ENCODE results near the gene C10orf71. TPM values are rescaled to one million over a fixed set of nuclear protein-coding genes. Genes with fewer than 3 reads are reported as not detected.

C10orf71 gene
- polyA plus RNA-seq, 4 donors = 0.13 to 0.47 (median 0.19) TPM

DNA sequence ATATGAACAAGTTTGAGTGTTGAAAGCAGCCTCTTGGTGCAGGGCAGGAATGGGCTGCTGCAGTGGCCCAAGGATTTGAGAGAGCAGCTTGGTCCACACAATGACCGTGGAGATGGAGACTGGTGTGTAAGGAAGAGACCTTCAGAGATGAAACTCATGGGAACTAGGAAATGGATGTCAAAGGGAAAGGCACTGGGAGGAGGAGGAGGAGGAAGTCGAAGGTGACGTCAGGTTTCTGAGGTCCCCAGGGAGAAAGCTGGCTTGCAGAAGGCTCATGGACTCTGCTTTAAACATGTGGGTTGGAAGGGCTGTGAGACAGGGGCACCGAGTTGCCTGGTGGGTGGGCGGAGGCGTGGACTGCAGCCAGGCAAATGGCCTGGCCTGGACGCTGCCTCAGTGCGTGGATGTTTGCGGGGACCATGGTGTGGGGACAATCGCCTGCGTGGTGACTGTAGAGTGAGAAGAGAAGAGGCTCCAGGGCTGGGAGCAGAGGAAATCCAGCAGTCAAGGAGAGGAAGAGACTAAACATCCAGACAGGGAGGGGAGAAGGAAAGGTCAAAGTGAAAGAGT, 14.6 kb downstream of the C10orf71 start:
- DNase-seq (ENCODE audit: low read depth in 4 of 4, low spot score in 3 of 4) = no peak

GRCh38 chr10:49314806-49315205, 15.8 kb downstream of the C10orf71 start:
- no peak for DNase-seq (ENCODE audit: low read depth in 4 of 4, low spot score in 3 of 4)

GRCh38 chr10:49318028-49318427, 19.1 kb downstream of the C10orf71 start:
- DNase-seq (ENCODE audit: low read depth in 4 of 4, low spot score in 3 of 4) = no peak

DNA sequence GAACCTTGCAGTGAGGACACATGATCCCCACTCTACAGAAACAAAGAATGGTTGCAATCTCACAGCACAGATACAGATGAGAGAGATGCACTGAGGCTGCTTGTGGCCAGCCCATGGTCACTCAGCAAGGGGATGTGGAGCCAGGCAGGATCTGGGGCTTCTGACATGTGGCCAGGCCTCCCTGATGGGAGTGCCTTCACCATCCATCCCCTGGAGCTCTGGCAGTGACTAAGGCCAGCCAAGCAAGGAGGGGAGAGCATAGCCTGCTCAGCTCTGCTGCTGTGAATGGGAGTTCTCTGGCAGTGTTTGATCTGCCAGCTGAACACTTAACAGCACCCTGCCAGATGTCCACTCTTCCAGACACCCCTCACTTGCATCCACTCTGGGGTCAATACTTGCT, 19.8 kb downstream of the C10orf71 start:
- DNase-seq (ENCODE audit: low read depth in 4 of 4, low spot score in 3 of 4) = no peak

GRCh38 chr10:49319206-49319605, 20.2 kb downstream of the C10orf71 start:
- DNase-seq (ENCODE audit: low read depth in 4 of 4, low spot score in 3 of 4) = no peak

GRCh38 chr10:49320191-49320590, 21.2 kb downstream of the C10orf71 start:
- no peak for DNase-seq (ENCODE audit: low read depth in 4 of 4, low spot score in 3 of 4)

DNA sequence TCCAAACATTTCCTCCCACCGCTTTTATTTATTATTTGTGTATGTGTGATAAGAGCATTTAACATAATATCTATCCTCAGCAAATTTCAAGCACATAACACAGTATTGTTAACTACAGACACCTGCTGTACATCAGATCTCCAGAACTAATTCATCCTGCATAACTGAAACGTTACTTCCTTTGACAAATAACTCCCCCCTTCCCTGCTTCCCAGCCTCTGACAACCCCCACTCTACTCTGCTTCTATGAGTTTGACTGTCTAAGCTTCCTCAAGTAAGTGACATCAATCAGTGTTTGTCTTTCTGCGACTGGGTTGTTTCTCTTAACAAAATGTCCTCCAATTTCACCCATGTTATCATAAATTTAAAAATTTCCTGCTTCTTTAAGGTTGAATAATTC, 22.1 kb downstream of the C10orf71 start:
- DNase-seq (ENCODE audit: low read depth in 4 of 4, low spot score in 3 of 4) = no peak

DNA sequence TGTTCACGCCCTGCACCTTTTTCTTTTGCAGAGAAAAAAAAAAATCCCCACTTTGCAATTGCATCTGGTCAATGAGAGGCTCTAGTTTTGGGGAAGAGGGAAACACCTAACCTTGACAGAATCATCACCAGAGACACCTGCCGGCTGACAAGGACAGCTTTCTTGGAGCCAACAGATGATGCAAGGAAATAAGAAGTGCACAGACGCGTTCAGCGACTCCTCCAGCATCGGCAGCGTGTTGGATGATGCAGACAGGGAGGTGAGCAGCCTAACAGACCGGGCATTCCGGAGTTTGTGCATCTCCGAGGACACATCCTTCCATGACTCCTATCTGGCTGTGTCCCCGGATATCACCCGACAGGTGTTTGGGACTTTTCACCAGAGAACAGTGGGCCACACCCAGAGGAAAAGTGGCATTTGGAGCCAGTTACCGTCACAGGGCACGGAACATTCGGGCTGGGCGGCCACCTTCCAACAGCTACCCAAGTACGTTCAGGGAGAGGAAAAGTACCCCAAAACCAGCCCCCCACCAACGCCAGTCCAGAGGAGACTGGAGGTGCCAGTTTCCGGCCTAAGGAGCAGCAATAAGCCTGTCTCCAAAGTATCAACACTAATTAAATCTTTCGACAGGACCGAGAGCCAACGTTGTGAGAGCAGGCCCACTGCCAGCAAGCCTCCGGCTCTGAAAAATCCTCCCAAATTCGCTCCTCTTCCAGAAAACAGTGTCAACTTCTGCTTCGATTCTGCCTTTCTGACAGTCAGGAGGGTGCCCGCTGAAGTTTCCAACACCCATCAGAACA, 23.6 kb downstream of the C10orf71 start:
- no peak for DNase-seq (ENCODE audit: low read depth in 4 of 4, low spot score in 3 of 4)

DNA sequence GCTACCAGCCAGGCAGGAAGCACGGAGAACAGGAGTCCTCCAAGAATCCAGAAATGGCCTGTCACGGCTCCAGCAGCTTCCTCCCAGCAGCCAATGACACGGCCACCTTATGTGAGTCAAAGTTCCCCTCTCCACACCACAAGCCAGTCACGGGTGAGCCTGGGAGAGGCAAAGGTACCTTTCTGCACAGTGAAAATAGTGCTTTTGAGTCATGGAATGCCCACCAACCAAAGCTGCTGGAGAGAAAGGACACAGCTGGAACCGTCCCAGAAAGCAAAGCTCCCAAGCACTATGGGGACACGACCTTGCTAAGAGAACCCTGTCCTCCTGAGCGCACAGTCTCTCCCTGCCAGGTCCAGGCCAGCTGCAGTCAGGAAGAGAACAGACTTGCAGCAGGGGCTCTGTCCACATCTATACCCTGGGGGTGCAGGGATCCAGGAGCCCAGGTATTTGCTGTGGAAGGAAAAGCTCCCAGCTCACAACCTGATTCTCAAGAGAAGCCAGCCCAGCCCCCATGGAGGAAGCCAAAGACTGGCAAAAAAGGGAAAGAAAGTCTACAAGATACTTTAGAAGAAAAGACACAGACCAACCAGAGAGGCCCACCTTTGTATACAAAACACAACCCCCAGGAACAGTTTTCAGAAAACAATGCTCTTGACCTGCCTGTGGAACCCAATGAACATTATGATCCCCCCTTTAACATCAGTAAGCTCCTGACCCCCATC, 24.4 kb downstream of the C10orf71 start:
- DNase-seq (ENCODE audit: low read depth in 4 of 4, low spot score in 3 of 4) = no peak

DNA sequence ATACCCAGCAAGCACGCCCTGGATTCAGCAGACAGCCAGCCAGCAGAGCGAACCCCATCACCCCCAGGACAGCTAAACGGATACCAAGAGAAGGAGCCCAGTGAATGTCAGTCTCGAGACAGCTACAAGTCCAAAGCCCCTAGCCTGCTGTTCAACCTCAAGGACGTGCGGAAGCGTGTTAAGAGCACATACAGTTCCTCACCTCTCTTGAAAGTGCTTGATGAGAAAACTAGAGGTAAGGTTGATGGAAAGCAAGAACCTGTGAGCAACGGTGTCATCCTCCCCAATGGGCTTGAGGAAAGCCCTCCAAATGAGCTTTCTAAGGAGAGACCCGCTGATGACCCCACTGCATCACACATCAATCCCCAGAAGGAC, 24.9 kb downstream of the C10orf71 start:
- DNase-seq (ENCODE audit: low read depth in 4 of 4, low spot score in 3 of 4) = no peak

GRCh38 chr10:49324711-49325110, 25.7 kb downstream of the C10orf71 start:
- no peak for DNase-seq (ENCODE audit: low read depth in 4 of 4, low spot score in 3 of 4)

DNA sequence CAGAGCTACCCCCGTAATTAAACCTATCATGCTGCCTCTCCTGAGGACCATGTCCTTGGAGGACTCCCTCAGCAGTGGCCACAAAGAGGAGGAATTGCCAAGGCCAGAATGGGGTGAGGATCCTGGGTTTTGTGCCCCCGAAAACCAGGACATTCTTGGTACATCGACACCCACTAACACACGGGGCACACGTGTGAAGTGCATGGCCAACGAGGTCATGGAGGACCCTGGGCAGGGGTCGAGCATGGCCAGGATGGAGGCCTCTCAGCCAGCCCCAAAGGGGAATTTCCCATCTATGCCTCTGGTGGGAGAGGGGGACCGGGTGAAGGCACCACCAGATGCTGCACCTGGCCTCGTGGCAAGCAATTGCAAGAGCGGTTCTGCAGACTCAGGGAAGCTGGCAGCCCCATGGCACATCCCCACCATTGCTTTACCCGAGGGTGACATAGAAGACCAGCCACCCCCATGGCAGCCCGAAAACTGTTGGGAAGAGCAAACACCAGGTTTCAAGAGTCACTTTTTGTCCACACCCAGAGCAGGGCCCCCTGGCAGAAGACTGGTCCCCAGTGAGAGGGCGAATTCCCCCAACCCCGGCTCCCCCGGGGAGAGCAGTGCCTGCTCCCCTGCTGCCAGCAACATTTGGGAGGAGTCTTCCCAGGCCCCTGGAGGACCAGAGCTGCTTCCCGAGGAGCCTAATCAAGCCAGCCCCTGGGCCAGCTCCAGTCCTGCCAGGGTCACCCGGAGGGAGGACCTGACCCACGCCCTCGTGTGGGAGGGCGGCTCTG, 26.4 kb downstream of the C10orf71 start:
- no peak for DNase-seq (ENCODE audit: low read depth in 4 of 4, low spot score in 3 of 4)

GRCh38 chr10:49325916-49326783, 27.2 kb downstream of the C10orf71 start:
- no peak for DNase-seq (ENCODE audit: low read depth in 4 of 4, low spot score in 3 of 4)

DNA sequence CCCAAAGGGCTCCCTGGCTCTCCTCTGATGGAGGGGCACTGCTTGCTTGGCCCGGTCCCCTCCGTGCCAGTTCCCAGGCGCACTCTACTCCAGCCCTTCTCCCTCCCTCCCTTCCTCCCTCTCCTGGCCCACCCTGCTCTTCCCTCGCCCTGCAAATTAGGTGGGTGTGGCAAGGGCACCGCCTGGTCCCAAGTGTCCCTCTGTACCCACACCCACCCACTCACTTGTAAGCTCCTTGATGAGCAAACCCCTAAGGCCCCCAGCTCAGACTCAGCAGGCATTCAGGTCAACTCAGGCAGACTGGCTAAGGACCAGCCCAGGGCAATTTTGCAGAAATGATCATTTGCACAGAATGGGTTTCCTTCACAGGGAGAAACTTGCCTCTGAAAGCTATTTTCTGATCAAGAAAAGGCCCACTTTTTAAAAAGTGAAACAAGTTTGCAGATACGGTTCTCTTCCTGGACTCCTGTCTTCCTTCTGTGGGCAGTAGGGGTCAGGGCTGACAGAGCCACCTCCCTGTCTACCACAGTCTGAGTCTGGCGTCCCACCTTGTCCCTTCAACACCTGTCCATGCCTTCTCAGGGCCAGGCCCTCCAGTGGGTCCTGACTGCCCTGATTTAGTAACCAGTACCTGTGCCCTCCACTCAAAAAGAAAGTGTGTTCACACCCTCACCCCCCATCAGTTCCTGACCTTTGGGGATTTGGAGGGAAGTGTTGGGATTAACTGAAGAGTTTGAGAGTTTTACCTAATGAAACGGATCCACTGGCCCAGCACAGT, 28.3 kb downstream of the C10orf71 start:
- no peak for DNase-seq (ENCODE audit: low read depth in 4 of 4, low spot score in 3 of 4)

DNA sequence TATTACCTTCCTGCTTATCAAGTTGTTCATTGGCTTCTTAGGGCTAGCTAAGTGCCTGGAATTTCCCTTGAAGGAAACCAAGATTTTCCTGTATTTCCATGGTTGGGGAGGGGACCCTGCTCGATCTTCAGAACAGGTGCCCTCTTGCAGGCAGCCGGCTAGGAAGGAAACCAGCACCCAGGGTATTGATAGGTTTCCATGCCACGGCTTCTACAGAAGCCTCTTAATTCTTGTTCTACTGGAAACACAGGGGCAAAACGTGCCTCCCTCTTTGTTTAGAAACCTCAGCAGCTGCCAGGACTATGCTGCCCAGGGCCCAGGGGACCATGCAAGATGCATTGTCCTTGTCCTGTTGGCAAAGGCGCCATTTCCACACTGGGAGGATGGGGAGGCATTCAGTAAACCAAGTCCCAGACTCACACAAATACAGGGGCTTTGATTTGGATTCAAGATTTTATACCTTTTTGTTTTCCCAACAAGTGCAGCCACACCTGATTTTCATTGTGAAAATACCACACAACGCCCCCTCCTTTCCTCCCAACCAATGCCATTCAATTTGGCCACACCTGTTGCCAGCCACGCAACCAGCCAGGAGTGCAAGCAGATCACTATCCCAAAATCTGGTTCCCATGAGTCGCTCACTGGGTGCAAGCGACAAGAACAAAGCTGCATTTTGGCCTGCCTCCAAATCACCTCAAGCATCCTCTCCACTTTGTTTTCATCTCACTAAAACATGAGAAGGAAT, 29.6 kb downstream of the C10orf71 start:
- DNase-seq (ENCODE audit: low read depth in 4 of 4, low spot score in 3 of 4) = no peak

DNA sequence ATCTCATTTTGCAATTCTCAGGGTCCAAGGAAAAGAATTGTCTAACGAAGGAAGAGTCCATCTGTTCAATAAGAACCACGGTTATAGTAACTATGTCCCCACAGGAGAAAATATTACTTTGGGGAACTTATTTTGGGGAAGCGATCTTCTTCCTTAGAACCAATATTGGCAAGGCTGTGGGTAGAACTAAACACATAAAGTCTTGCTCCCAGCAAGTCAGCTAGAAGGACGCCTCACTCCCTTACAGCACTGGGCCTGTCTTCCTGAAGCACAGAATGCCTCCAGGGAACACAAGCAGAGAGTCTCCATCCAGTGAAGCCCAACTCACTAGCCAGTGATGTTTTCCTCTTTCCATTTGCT, 30.2 kb downstream of the C10orf71 start:
- DNase-seq (ENCODE audit: low read depth in 4 of 4, low spot score in 3 of 4) = no peak

- DNase-seq (ENCODE audit: low read depth in 4 of 4, low spot score in 3 of 4) = no peak
Measured at GRCh38 chr10:49330127-49330665, 31.2 kb downstream of the C10orf71 start.

GRCh38 chr10:49331431-49331830, 32.5 kb downstream of the C10orf71 start:
- no peak for DNase-seq (ENCODE audit: low read depth in 4 of 4, low spot score in 3 of 4)

All from left renal pelvis (tissue), 4 donors.